ENCODE measurements around the gene CEL. TPM values are rescaled to one million over a fixed set of nuclear protein-coding genes. Genes with fewer than 3 reads are reported as not detected.

Gene CEL
- total RNA-seq, 1 experiment from 2014 or later: 6.6 TPM

- ATAC-seq (no peak), DNase-seq (ENCODE audit: low spot score) (no peak)
- Mint-ChIP-seq H3K4me1 (no peaks in the 10 kb centered on the region), H3K4me3 (no peak overlapping the region), H3K27me3 (ENCODE audit: low read depth) (no peaks in the 10 kb centered on the region; the same call in 1 of the 2 replicates), H3K27ac (no peak overlapping the region), H3K36me3 (peaks cover 59% of the 10 kb centered on the region), H3K9me3 (no peaks in the 10 kb centered on the region)
- TF ChIP-seq ZBTB21 (CRISPR knock-in tag; IDR thresholded peaks at IDR 0.05; ENCODE audit: borderline replicate concordance) (no peak), ZNF423 (CRISPR knock-in tag; IDR thresholded peaks at IDR 0.05) (no peak), NFE2L1 (CRISPR knock-in tag; IDR thresholded peaks at IDR 0.05) (no peak)
- ChIA-PET POLR2A (no interaction called here), CTCF (interaction anchor here (1.0 kb wide), 1 partner anchor 14 kb away, joined by 3 read pairs; the partner anchor contains the start of gene GTF3C5)
Observed at GRCh38 chr9:133044125-133044524, 17.7 kb upstream of the CEL start.

DNA sequence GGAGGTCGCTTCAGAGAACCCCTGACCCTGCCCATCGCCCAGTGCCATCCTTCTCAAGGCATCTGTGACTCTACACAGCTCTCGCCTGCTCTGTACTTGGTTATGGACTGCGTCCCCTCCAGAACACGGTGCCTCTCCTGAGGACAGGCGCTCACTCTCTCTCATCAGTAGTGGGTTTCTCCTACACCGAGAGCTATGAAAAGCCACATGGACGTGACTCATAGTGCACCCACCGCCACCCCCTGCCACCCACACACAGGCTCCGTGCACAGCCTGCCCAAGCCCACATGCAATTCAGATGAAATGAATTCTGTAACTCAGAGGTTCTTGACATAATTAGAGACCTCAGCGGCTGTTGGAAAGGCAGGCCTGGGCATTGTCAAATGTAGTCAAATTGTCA is 17.1 kb upstream of the CEL start:
- ChIA-PET POLR2A (no interaction called here), CTCF (interaction anchor here (1.0 kb wide), 1 partner anchor 14 kb away, joined by 3 read pairs; the partner anchor contains the start of gene GTF3C5)
- Mint-ChIP-seq H3K9me3 (no peaks in the 10 kb centered on the region), H3K4me3 (no peak overlapping the region), H3K27me3 (ENCODE audit: low read depth) (no peaks in the 10 kb centered on the region; the same call in 1 of the 2 replicates), H3K36me3 (peaks cover 63% of the 10 kb centered on the region), H3K27ac (no peak overlapping the region), H3K4me1 (no peaks in the 10 kb centered on the region)
- ATAC-seq (no peak), DNase-seq (ENCODE audit: low spot score) (no peak)
- TF ChIP-seq RORB (CRISPR knock-in tag; IDR thresholded peaks at IDR 0.05): no peak
- no peak for TF ChIP-seq FOXK1 (CRISPR knock-in tag; IDR thresholded peaks at IDR 0.05)
- no peak for TF ChIP-seq ZNF263 (CRISPR knock-in tag; IDR thresholded peaks at IDR 0.05; ENCODE audit: low read depth)
- TF ChIP-seq SOX15 (CRISPR knock-in tag; IDR thresholded peaks at IDR 0.05): no peak
- no peak for TF ChIP-seq ETV6 (CRISPR knock-in tag; IDR thresholded peaks at IDR 0.05)
- no peak for TF ChIP-seq ZNF121 (CRISPR knock-in tag; IDR thresholded peaks at IDR 0.05)
- TF ChIP-seq OVOL2 (CRISPR knock-in tag; IDR thresholded peaks at IDR 0.05; ENCODE audit: borderline replicate concordance): no peak
- TF ChIP-seq, protein P1, sequence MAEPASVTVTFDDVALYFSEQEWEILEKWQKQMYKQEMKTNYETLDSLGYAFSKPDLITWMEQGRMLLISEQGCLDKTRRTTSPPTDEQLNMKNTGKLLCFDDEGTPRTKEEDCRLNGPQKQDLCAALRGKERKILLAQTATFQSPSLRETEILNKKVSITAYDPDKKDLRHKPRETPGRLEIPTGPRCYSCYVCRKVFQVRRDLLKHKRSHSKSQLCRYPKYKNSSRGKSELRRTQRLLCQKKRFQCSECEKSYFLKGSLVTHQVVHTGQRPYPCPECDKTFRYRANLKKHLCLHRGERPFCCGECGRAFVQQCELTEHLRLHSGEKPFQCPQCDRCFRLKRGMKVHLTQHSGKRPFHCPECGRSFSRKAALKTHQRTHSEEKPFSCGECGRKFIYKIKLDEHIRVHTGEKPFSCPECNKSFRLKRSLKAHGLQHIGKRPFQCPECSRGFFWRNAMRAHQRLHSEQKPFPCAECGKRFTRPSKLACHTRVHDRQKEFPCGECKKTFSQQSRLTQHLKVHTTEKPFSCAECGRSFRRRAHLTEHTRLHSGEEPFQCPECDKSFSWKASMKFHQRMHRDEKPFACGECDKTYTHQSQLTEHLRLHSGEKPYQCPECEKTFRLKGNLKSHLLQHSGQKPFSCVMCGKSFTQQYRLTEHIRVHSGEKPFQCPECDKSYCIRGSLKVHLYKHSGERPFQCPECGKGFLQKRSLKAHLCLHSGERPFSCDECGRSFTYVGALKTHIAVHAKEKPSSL (CRISPR knock-in tag; conservative IDR thresholded peaks at IDR 0.05): no peak
- TF ChIP-seq, protein P2, sequence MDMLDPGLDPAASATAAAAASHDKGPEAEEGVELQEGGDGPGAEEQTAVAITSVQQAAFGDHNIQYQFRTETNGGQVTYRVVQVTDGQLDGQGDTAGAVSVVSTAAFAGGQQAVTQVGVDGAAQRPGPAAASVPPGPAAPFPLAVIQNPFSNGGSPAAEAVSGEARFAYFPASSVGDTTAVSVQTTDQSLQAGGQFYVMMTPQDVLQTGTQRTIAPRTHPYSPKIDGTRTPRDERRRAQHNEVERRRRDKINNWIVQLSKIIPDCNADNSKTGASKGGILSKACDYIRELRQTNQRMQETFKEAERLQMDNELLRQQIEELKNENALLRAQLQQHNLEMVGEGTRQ (CRISPR knock-in tag; IDR thresholded peaks at IDR 0.05): no peak
- no peak for TF ChIP-seq E2F5 (CRISPR knock-in tag; IDR thresholded peaks at IDR 0.05)
- TF ChIP-seq, protein P3, sequence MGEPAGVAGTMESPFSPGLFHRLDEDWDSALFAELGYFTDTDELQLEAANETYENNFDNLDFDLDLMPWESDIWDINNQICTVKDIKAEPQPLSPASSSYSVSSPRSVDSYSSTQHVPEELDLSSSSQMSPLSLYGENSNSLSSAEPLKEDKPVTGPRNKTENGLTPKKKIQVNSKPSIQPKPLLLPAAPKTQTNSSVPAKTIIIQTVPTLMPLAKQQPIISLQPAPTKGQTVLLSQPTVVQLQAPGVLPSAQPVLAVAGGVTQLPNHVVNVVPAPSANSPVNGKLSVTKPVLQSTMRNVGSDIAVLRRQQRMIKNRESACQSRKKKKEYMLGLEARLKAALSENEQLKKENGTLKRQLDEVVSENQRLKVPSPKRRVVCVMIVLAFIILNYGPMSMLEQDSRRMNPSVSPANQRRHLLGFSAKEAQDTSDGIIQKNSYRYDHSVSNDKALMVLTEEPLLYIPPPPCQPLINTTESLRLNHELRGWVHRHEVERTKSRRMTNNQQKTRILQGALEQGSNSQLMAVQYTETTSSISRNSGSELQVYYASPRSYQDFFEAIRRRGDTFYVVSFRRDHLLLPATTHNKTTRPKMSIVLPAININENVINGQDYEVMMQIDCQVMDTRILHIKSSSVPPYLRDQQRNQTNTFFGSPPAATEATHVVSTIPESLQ (CRISPR knock-in tag; IDR thresholded peaks at IDR 0.05): no peak
- TF ChIP-seq MLX (CRISPR knock-in tag; IDR thresholded peaks at IDR 0.05): no peak
- no peak for TF ChIP-seq SMAD3 (CRISPR knock-in tag; IDR thresholded peaks at IDR 0.05; ENCODE audit: borderline replicate concordance)

GRCh38 chr9:133045132-133045531 is 16.6 kb upstream of the CEL start:
- no peak overlapping the region for H3K27ac Mint-ChIP-seq
- no peaks in the 10 kb centered on the region for H3K9me3 Mint-ChIP-seq
- ChIA-PET CTCF (no interaction called here), POLR2A (no interaction called here)
- peaks cover 68% of the 10 kb centered on the region for H3K36me3 Mint-ChIP-seq
- H3K27me3 Mint-ChIP-seq (ENCODE audit: low read depth): no peaks in the 10 kb centered on the region; the same call in 1 of the 2 replicates
- ATAC-seq: no peak
- DNase-seq (ENCODE audit: low spot score): no peak
- no peaks in the 10 kb centered on the region for H3K4me1 Mint-ChIP-seq
- H3K4me3 Mint-ChIP-seq: no peak overlapping the region
- no peak for TF ChIP-seq ZNF281 (CRISPR knock-in tag; IDR thresholded peaks at IDR 0.05)
- TF ChIP-seq ZNF396 (CRISPR knock-in tag; IDR thresholded peaks at IDR 0.05; ENCODE audit: borderline replicate concordance): no peak
- no peak for TF ChIP-seq IRF2 (CRISPR knock-in tag; IDR thresholded peaks at IDR 0.05; ENCODE audit: borderline replicate concordance, low read depth)
- TF ChIP-seq RORB (CRISPR knock-in tag; IDR thresholded peaks at IDR 0.05): no peak
- no peak for TF ChIP-seq SOX15 (CRISPR knock-in tag; IDR thresholded peaks at IDR 0.05)
- TF ChIP-seq E2F1 (CRISPR knock-in tag; IDR thresholded peaks at IDR 0.05): no peak
- TF ChIP-seq ETV6 (CRISPR knock-in tag; IDR thresholded peaks at IDR 0.05): no peak
- TF ChIP-seq NFYB (CRISPR knock-in tag; conservative IDR thresholded peaks at IDR 0.05; ENCODE audit: low read depth): no peak
